C4-2B (cell line): Measurements from ENCODE around the gene PCDHGC3.
"Not testable (repeated sequence)": the region's sequence is repeated elsewhere in the genome, so short reads cannot be mapped to it uniquely, and the experiment has no call there.

Experiments
- CTCF ChIP-seq: fragments of 450-650 bp; conservative IDR thresholded peaks from 2 replicates; pipeline ENCODE4 v1.5.1; 2017; ENCODE audit warnings: mild to moderate bottlenecking
- ZFX ChIP-seq: fragments of 450-650 bp; IDR thresholded peaks from 2 replicates; pipeline ENCODE4 v1.6.1; 2017

GRCh38 chr5:141432308-141432707 is 43.5 kb upstream of the PCDHGC3 start:
- not testable (repeated sequence) for TF ChIP-seq ZFX, CTCF
